HG02938 (cell line): ENCODE measurements around the gene MCC.
"Not testable (repeated sequence)": the region's sequence is repeated elsewhere in the genome, so short reads cannot be mapped to it uniquely, and the experiment has no call there.

Source experiments
- ATAC-seq: cut with Tn5 transposase; IDR thresholded peaks from one replicate; pipeline ENCODE4 v1.9.1; 2021; ENCODE audit warnings: mild to moderate bottlenecking, moderate library complexity; ENCODE audit not compliant: unreplicated experiment

MCC gene

DNA sequence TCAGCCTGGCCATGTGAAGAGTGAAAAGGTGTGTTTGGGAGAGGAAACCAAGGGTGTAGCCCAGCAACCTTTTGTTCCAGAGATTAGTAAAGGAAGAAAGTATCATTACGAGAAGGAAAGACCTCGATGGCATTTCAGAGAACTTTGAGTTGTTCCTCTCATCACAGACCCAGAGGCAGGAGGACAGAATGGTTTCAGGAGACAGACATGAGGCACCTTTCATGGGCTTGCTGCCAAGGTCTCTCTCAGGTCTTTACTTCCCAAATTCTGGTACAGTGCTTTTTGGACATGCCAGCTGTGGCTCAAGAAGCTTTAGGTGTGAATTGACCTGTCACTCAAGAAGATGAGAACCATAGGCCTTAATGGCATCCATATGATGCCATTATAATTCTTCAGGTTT, 2.8 kb upstream of the MCC start:
- ATAC-seq = no peak

DNA sequence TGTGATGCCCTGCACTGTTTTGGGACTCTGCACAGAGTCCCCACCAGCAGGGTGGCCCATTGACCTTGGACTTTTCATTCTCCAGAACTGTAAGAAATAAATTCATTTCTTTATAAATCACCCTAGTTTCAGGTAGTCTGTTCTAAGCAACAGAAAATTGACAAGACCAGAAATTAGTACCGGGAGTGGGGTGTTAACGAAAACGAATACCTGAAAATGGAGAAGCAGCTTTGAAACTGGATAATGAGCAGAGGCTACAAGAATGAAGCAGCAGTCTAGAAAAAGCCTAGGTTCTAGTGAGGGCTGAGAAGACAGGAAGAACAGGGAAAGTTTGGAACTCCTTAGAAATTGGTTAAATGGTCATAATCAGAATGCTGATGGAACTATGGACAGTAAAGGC, 2.1 kb upstream of the MCC start:
- no peak for ATAC-seq

DNA sequence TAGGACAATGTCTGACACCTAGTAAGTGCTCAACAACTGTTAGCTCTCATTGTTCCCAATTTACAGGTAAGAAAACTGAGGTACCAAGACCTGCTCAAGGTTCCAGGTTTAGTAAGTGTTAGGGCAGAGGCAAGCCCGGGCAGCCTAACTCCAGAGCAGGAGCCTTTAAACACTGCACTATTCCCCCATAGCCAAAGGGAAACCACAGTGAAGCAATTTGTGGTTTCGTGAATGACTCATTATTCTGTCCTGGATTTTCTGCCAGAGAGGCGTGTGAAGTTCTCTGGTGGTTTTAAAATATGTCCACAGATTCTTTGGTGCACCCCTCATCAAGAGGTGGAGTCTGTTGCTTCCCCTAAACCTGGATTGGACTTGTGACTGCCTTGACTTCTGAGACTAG, 1.0 kb upstream of the MCC start:
- ATAC-seq = no peak

DNA sequence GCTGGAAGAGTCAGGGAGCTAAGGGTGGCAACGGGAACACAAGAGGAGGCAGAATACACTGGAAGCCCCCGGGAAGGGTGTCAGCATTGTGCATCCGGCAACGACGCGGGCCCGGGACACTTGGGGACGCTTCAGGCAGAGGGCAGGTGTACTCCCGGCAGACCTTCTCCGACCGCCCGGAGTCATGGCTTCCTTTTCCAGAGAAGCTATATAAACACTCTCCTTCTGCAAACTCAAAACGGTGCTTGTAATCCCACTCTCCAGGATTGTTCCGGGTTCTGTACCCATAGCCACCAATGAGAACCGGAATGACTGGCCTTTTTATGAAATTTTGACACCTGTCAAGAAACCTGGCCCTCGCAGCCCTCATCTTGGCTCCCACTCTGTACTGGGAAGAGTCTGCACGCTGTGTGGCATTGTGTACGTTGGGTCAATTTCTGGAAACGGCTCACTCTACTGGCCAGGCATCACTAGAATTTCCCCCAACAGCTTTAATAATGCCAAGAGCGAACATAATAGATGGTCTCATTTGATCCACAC, 462 bp upstream of the MCC start:
- no peak for ATAC-seq

DNA sequence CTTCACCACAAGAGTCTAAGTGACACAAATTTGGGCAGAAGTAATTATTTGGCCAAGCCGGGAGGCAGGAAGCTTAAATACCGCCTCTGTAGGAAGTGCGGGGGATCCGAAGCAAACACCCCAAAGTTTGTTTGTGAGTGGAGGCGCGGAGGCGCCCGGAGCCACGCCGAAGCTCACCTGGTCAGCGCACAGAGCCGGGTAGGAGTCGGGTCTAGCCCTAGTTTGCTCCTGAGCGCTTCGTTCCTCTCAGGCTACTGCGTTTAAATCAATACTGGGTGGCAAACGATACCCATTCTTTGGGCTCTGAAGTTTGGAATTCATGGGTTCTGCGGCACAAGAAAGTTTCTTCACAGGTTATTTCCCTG, 855 bp downstream of the MCC start:
- no peak for ATAC-seq

DNA sequence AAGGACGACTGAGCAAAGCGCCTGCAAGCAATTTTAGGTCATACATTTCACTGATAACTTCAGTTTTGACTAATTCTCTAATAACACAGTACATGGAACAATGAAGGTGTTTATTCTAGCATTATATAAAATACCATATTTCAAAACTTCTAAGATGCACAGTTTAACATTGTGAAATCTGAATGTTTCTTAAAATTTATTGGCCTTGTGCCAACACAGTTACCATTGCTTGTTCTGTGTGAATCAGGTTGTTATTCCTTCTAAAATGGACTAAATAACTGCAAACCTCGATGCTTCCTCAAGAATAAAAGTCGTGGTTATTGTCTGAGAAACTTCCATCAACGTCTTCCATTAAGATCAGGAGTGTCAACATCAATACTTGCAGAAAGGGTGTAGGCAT, 8.0 kb downstream of the MCC start:
- no peak for ATAC-seq

DNA sequence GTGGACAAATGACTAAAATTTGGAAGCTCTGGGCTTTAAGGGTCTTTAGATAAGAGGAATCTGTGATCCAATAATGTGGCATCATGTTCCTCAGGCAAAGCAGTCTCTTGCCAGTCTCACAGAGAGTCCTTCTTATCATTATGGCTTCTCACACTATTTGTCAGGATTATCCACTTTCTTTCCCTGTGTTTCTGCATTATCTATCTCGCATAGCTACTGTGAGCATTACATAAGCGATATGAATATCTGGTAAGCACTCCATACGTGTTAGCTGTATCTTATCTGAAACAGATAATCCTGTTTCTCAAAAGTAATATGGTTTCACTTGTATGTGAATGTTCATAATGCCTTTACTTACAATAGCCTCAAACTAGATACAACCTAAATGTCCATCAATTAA, 9.6 kb downstream of the MCC start:
- no peak for ATAC-seq

DNA sequence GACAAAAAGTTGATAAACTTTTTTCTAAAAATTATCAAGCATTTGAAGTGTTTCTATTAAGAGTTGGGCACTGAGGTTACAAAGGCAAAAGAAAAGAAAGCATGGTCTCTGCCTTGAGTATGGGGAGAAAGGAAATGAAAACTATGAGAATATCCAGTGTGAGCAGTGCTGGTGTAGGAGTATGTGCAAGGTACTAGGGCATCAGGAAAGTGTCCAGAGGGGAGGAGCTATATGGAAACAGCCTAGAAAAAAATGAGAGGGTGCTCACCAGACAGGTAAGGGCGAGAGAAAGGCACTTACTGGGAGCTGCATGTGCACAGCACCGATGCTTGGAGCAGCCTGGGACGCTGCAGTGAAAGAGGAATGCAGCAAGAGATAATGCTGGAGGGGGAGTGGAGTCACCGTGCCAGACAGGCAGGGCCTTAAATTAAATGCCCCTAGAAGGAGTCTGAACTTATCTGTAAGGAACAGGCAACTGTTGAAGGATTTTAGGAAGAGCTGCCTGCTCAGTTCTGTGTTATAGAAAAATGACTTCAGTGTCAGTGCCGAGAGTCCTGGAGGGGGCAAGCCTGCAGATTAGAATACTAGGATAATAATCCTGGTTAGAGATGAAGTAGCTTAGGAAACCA, 14.0 kb downstream of the MCC start:
- no peak for ATAC-seq

DNA sequence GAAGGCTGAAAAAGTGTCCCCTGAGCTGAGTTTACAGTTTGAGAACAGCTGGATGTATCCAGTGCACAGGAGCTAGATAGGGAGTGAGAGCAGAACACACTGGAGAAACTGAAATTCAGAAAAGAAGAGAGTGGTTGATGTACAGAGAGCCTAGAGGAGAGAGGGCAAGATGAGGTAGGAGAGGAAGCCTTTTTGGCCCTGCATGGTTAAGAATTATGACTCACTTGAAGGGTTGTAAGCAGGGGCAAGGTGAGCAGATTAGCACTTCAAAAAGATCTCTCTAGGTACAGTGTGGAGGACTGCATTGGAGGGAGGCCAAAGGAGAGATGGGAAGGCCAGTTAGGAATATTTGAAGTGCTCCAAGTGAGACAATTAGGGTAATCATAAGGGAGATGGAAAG, 25.2 kb downstream of the MCC start:
- no peak for ATAC-seq

DNA sequence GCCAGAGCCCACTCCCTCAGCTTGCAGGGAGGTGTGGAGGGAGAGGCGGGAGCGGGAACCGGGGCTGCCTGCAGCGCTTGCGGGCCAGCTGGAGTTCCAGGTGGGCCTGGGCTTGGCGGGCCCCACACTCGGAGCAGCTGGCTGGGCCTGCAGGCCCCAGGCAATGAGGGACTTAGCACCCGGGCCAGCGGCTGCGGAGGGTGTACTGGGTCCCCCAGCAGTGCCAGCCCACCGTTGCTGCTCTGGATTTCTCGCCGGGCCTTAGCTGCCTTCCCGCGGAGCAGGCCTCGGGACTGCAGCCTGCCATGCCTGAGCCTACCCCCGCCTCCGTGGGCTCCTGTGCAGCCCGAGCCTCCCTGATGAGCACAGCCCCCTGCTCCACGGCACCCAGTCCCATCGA, 31.1 kb downstream of the MCC start:
- not testable (repeated sequence) for ATAC-seq

DNA sequence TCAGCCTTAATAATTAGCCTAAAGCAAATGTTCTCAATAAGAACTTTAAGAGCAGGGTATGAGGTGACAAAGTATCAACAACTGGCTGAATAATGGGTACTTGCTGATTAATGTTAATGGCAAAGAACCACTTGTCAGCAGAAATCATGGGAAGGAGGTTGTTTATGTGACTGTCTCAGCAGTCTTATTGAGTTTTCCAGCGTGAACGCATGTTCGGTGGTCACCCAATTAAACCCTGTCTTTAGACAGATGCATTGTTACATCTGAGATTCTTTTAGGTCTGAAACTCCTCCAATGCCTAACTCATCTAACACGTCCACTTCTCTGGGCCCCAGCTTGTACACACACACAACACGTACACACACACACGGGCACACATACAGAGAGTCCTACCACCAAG, 35.3 kb downstream of the MCC start:
- ATAC-seq = no peak

DNA sequence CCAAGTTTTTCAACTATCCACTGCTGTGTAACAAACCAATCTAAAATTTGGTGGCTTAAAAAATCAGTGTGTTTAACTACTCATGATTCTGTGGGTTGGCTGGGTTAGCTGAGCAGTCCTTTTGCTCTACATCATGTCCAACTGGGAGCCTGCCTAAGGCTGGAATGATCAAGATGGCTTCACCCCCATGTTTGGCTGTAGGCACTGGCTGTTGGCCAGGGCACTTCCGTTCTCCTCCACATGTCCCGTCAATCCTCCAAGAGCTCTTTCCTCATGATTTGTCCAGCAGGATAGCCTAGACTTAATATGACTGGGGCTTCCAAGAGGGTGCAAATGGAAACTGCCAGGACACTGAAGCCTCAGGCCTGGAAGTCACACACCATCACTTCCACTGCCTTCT, 36.5 kb downstream of the MCC start:
- ATAC-seq = no peak

DNA sequence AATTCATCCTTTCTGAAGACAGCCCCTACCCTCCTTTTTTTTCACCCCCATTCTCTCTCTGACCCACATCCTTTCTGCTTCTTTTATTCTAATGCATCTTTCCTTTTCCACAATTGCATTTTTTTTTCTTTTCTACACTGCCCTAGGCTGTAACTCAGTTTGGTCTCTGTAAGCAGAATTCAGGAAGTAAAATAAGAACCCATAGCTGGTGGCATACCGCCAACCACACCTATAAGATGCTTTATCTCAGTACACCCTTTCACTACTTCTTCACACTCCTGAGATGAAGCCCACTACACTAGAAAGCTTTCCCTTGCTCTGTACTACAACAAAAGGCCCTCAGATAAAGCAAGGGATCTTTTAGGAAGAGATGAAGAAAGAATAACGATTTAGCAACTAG, 37.3 kb downstream of the MCC start:
- no peak for ATAC-seq

DNA sequence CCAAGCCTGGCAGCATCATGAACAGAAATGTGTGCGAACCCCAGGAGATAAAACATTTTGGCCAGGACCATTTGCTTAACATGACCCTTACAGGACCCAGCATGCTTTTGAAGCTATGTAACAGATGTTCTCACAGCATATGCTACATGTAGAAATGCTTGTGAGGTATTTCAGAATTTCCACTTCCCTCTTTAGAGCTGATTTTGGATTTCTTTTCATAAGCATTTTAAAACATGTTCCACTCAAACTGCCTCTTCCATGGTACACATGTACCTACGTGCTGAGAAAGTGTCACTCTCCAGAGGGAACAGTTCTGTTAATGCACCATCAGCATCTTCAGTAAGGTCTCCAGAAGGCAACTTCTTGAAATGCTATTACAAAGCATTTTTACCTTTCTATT, 37.8 kb downstream of the MCC start:
- ATAC-seq = no peak

DNA sequence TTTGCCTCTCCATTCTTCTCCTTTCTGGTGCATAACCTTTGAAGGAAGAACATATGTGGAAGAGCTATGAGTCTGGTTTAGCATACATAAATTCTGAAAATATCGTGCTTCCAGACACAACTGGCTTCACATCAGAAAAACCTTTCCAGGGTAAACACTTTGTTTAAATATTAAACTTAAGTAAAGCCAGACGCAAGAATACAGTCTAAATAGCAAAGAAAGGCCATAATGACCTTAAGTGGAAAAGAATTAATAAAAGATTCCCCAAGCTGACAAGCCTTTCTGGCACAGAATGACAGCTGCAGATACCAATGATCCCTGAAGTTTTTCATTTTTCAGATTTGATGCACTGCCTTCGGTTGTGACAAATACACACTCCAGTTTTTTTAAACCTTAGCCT, 40.0 kb downstream of the MCC start:
- ATAC-seq = no peak

DNA sequence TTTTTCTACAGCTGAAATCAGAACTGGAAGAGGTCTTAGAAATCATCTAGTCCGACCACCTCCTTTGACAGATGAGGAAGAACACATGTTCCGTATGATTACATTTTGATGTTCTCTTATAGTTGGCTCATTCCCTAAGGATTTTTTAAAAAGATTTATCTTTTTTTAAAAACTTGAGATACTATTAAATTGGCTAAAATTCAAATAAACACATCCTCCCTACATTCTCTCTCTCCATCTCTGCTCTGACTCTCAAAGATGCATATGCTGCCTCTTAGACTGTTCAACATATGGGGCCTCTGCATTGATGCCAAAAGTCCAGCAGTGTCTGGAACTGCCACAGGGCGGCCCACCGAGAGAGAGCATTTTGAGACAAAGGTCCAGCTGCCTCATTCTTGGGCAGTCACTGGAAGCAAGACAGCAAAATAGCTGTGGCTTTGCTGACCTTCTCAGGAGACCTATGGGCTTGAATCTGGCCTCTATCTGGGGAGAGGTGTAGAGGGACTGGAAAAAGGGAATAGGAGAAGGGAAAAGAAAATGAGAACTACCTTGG, 40.7 kb downstream of the MCC start:
- ATAC-seq = no peak

DNA sequence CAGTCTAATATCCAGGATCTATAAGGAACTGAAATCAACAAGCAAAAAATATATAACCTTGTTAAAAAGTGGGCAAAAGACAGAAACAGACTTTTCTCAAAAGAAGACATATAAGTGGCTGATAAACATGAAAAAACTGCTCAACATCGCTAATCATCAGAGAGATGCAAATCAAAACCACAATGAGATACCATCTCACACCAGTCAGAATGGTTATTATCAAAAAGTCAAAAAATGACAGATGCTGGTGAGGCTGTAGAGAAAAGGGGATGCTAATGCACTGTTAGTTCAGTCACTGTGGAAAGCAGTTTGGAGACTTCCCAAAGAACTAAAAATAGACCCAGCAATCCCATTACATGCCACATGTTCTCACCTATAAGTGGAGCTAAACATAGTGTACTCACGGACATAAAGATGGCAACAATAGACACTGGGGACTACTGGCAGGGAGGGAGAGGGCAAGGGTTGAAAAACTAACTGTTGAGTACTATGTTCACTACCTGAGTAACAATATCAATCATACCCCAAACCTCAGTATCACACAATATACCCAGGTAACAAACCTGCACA, 41.8 kb downstream of the MCC start:
- ATAC-seq = no peak

DNA sequence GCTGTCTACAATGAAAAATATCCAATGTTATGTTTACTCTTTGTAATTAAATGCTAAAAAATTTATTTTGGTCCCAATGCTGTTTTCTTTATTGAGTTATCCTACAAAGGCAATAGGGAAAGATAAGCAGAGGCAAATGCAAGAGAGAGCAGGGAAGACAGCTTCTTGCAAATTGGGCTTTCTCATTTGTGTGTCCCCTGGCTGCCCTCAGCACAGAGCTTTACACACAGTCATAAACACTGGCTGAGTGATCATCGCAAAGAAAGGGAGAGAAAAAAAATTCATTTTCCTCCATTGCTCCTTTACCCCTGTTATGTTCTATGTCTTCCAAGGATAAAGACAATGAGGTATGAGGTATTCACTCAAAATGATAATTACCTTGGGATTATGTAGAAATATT, 51.1 kb downstream of the MCC start:
- no peak for ATAC-seq

DNA sequence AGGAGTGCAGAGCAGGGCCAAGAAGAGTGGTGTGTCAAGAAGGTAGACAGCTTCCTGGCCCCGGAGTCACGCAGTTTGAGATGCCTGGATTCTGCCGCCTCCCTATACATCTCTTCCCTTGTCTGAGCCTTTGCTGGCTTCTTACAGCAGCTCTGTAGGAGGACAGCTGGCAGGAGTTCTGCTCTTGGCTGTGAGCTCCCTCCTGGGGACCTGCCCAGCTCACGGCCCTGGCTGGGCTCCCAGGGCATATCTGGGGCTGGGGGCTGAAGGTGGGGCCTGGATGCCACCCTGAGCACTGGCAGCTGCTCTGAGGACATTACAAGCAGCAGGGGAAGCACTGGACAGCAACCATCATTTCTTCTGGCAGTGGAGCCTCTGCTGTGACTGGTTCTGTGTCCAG, 52.7 kb downstream of the MCC start:
- no peak for ATAC-seq

DNA sequence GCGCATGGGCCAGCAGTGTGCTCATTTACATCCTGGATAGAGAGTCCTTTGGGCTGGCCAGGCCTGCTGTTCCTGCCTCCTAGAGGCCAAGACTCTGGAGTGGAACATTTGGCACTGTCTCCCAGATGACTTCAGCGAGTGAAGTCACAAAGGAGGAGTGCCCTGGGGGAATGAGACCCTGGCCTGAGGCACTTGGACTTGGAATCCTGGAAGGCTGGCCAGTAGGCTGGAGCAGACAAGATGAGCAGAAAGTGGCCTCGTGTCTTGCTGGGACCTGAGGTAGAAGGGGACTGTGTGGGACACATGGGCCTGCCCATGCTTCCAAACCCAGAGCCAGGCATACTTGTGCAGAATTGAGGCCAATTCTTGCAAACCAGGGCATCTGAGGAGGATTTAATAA, 53.4 kb downstream of the MCC start, which contains the start of gene TSSK1B:
Gene TSSK1B, minus strand, starts transcription at position 101 of the 400 bp plus-strand sequence. CDS start 150 bp downstream, outside the sequence.
- ATAC-seq = no peak

DNA sequence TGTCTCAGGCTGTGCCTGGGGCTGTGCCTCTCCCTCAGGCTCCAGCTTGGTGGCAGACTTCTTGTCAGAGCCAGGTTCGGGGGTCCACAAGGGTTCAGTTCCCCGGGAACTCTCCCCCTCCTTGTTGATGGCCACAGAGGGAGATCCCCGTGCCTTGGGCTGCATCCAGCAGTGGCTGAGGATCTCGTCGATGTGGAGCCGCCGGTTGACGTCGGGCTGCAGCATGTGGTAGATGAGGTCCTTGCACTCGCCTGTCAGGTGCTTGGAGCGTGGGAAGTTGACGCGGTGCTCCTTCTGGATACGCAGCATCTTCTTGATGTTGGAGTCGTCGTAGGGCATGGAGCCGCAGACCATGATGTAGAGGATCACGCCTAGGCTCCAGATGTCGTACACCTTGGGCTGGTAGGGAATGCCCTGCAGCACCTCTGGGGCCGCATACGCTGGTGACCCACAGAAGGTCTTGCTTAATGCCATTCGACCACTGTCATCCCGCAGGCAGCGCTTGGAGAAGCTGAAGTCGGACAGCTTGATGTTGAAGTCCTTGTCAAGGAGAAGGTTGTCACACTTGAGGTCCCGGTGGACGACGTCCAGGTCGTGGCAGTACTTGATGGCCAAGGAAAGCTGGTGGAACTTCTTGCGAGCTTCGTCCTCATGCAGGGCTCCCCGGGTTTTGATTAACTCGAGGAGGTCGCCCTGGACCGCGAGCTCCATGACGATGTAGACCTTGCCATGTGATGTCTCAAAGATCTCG, 54.2 kb downstream of the MCC start:
- ATAC-seq = no peak

DNA sequence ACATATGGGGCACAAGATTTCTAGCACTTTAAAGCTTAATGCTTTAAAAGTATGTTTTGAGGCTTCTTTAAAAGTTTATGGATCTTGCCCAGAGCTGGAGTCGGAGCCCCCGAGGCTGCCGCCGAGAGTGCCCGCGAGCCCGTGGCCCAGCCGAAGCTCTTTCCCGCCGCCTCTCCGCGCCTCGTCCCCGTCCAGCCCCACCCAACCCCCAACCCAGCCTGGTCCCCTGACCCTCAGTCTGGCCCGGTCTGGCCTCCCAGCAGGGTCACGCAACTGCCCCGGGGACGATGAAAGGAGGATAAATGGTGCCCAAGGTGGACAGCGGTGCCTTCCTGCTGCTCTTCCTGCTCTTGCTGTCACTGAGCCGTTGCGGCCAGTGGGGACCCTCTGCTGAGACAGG, 55.2 kb downstream of the MCC start:
- no peak for ATAC-seq
